Activated naive CD8-positive, alpha-beta T cell treated with anti-CD3 and anti-CD28 coated beads, Interleukin-2, amount 10 ng/mL, durations not matched to agents 7 days and 5 days (primary cell): Measurements from ENCODE around the gene S100A13. TPM values are rescaled to one million over a fixed set of nuclear protein-coding genes. Genes with fewer than 3 reads are reported as not detected.

ENCODE experiments used
- total RNA-seq, 2 experiments: library from RNA; stranded (reverse); gene quantifications; one replicate each; pipeline ENCODE4 v1.2.3, GENCODE V29; 2021

S100A13 gene
- total RNA-seq, 2 experiments from 2014 or later: 4.8 to 5.3 TPM

Other genes with a start within 250 kb of the S100A13 start
- gene S100A8, start 236.4 kb downstream of the S100A13 start, total RNA-seq: 1 to 10 TPM in 1 of 2 experiments, under 1 TPM in 1; 0.94 to 1.2 TPM
- gene S100A7A, start 211.0 kb downstream of the S100A13 start, total RNA-seq: not detected
- gene S100A7, start 166.9 kb downstream of the S100A13 start, total RNA-seq: not detected
- gene S100A6, start 91.5 kb downstream of the S100A13 start, total RNA-seq: 100 to 1,000 TPM; 365 to 373 TPM
- 1 to 10 TPM; 2.2 to 2.7 TPM for gene S100A5, start 86.6 kb downstream of the S100A13 start, total RNA-seq
- gene S100A4, start 81.7 kb downstream of the S100A13 start, total RNA-seq: 100 to 1,000 TPM; 385 to 394 TPM
- not detected for gene S100A3, start 78.2 kb downstream of the S100A13 start, total RNA-seq
- not detected for gene S100A2, start 61.7 kb downstream of the S100A13 start, total RNA-seq
- gene S100A16, start 14.4 kb downstream of the S100A13 start, total RNA-seq: not detected
- not detected for gene S100A14, start 11.2 kb downstream of the S100A13 start, total RNA-seq
- not detected for gene S100A1, start 929 bp upstream of the S100A13 start, total RNA-seq
- gene CHTOP, start 6.6 kb upstream of the S100A13 start, total RNA-seq: 100 to 1,000 TPM in 1 of 2 experiments, 10 to 100 TPM in 1; 98.1 to 105 TPM
- 10 to 100 TPM; 37.9 TPM for gene SNAPIN, start 31.2 kb upstream of the S100A13 start, total RNA-seq
- 100 to 1,000 TPM; 141 to 142 TPM for gene ILF2, start 43.5 kb upstream of the S100A13 start, total RNA-seq
- not detected for gene NPR1, start 51.2 kb upstream of the S100A13 start, total RNA-seq
- gene INTS3, start 100.5 kb upstream of the S100A13 start, total RNA-seq: 10 to 100 TPM; 53.6 to 57.2 TPM
- gene SLC27A3, start 147.9 kb upstream of the S100A13 start, total RNA-seq: 10 to 100 TPM; 38.9 to 44.0 TPM